Smooth muscle cell (in vitro differentiated cells): ENCODE measurements around the gene COL17A1. TPM values are rescaled to one million over a fixed set of nuclear protein-coding genes. Genes with fewer than 3 reads are reported as not detected.

Source experiments
- DNase-seq: peaks from one replicate; lab custom pipeline; 2025; ENCODE audit not compliant: unreplicated experiment; lab: John Stamatoyannopoulos, UW
- H2AFZ ChIP-seq: fragments of 200-600 bp; sonication (generic); 2 replicates; pipeline ENCODE4 v1.6.0; 2016; ENCODE audit warnings: antibody characterized with exemption, low read depth, mild to moderate bottlenecking
- H3F3A ChIP-seq: fragments of 200-600 bp; sonication (generic); 2 replicates; pipeline ENCODE4 v1.6.0; 2017; ENCODE audit warnings: antibody characterized with exemption, low read depth
- H3K27ac ChIP-seq: fragments of 200-600 bp; sonication (generic); 2 replicates; pipeline ENCODE4 v1.5.1; 2016; ENCODE audit warnings: low read depth, mild to moderate bottlenecking
- H3K27me3 ChIP-seq: fragments of 200-600 bp; sonication (generic); 2 replicates; pipeline ENCODE4 v1.6.1; 2016; ENCODE audit warnings: low read depth, mild to moderate bottlenecking
- H3K36me3 ChIP-seq: fragments of 200-600 bp; sonication (generic); 2 replicates; pipeline ENCODE4 v1.5.1; 2016; ENCODE audit warnings: low read depth
- H3K4me1 ChIP-seq: fragments of 200-600 bp; sonication (generic); 2 replicates; pipeline ENCODE4 v1.5.1; 2016; ENCODE audit warnings: low read depth
- H3K4me2 ChIP-seq: fragments of 200-600 bp; sonication (generic); 2 replicates; pipeline ENCODE4 v1.6.0; 2016; ENCODE audit warnings: mild to moderate bottlenecking
- H3K4me3 ChIP-seq: fragments of 200-600 bp; sonication (generic); 2 replicates; pipeline ENCODE4 v1.5.1; 2016; ENCODE audit warnings: mild to moderate bottlenecking
- H3K79me2 ChIP-seq: fragments of 200-600 bp; sonication (generic); 2 replicates; pipeline ENCODE4 v1.6.0; 2016; ENCODE audit warnings: low read depth, mild to moderate bottlenecking
- H3K9ac ChIP-seq: fragments of 200-600 bp; sonication (generic); 2 replicates; pipeline ENCODE4 v1.6.0; 2016; ENCODE audit warnings: low read depth
- H3K9me3 ChIP-seq: fragments of 200-600 bp; sonication (generic); replicated peaks from 2 replicates; pipeline ENCODE4 v1.5.1; 2016; ENCODE audit warnings: low read depth
- H4K20me1 ChIP-seq: fragments of 200-600 bp; sonication (generic); 2 replicates; pipeline ENCODE4 v1.6.0; 2016; ENCODE audit warnings: low read depth
- WGBS: methylation state at CpG from one replicate; pipeline ENCODE4 v1.1.7; 2016; ENCODE audit warnings: low lambda C conversion rate; 5-methylcytosine and 5-hydroxymethylcytosine counted together
- polyA plus RNA-seq: library from polyadenylated mRNA; unstranded; fragments of >200 nt; fragmentation: Nextera tagmentation; extraction: Ambion mirVana; gene quantifications from 2 replicates; pipeline ENCODE4 v1.2.1, GENCODE V29; 2016
- total RNA-seq: library from RNA; depleted of rRNA; stranded (reverse); fragments of >200 nt; gene quantifications from 2 replicates; pipeline ENCODE4 v1.2.3, GENCODE V29; 2014
- TF ChIP-seq, protein P1 (sequence below): fragments of 200-600 bp; sonication (generic); IDR thresholded peaks from 2 replicates; pipeline ENCODE4 v1.5.1; 2017; ENCODE audit warnings: borderline replicate concordance, mild to moderate bottlenecking, antibody characterized with exemption; ENCODE audit not compliant: insufficient read depth, poor library complexity, severe bottlenecking

COL17A1 gene
- total and polyA plus RNA-seq, 2 experiments from 2014 or later = 31.5 to 150 TPM

DNA sequence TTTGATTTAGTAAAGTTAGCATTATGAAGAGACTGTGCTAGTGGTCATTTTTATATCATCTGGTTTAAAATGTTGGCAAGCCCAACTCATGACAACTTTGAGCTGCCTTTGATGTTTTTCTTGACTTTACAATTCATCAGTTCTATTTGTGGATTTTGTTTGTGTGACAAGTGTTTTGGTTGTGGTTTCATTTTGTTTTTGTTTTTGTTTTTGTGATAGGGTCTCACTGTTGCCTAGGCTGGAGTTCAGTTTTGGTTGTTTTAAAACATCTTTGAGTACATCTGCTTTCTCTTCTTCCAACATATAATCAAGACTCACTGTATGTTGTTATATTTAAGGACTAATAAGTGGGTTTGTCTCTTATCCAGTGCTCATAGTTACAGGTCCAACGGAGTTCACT is 18.7 kb upstream of the COL17A1 start:
- Histone ChIP-seq H3F3A (peaks cover 8% of the 10 kb centered on the region), H3K4me2 (no peak overlapping the region), H3K36me3 (peaks cover 6% of the 10 kb centered on the region), H3K9me3 (no peaks in the 10 kb centered on the region), H4K20me1 (no peaks in the 10 kb centered on the region), H2AFZ (no peak overlapping the region), H3K9ac (no peak overlapping the region), H3K4me1 (no peaks in the 10 kb centered on the region), H3K27ac (no peak overlapping the region), H3K27me3 (peaks cover 4% of the 10 kb centered on the region), H3K4me3 (no peak overlapping the region), H3K79me2 (no peaks in the 10 kb centered on the region)
- WGBS = 0% methylated on average over 1 of the region's 1 CpG
- TF ChIP-seq, protein P1, sequence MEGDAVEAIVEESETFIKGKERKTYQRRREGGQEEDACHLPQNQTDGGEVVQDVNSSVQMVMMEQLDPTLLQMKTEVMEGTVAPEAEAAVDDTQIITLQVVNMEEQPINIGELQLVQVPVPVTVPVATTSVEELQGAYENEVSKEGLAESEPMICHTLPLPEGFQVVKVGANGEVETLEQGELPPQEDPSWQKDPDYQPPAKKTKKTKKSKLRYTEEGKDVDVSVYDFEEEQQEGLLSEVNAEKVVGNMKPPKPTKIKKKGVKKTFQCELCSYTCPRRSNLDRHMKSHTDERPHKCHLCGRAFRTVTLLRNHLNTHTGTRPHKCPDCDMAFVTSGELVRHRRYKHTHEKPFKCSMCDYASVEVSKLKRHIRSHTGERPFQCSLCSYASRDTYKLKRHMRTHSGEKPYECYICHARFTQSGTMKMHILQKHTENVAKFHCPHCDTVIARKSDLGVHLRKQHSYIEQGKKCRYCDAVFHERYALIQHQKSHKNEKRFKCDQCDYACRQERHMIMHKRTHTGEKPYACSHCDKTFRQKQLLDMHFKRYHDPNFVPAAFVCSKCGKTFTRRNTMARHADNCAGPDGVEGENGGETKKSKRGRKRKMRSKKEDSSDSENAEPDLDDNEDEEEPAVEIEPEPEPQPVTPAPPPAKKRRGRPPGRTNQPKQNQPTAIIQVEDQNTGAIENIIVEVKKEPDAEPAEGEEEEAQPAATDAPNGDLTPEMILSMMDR = no peak
- no peak for DNase-seq

DNA sequence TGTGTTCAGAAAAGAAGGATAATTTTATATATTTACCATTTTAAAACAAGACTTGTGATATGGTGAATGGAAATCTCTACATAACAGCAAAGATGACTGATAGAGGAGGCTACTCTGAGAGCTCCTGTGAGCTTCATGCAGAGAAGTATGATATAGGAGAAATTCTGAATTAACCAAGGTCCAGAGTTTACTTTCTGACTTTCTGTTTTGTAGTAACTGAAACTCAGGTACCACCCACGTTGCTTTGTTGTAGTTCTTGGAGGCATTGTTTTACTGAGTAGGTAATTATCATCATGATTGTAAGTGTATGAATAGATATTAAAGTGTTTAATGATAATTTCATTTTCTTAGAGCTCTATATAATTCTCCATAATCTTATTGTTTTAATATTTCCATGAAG is 18.3 kb upstream of the COL17A1 start:
- H3K4me1 ChIP-seq = no peaks in the 10 kb centered on the region
- H3K9ac ChIP-seq = no peak overlapping the region
- H3K27ac ChIP-seq = no peak overlapping the region
- TF ChIP-seq, protein P1 = no peak
- no peak for DNase-seq
- no peak overlapping the region for H2AFZ ChIP-seq
- 68% methylated on average over 1 of the region's 1 CpG for WGBS
- H3K9me3 ChIP-seq = no peaks in the 10 kb centered on the region
- peaks cover 4% of the 10 kb centered on the region for H3K36me3 ChIP-seq
- no peaks in the 10 kb centered on the region for H3K79me2 ChIP-seq
- no peaks in the 10 kb centered on the region for H4K20me1 ChIP-seq
- H3K4me2 ChIP-seq = no peak overlapping the region
- no peak overlapping the region for H3K4me3 ChIP-seq
- peaks cover 4% of the 10 kb centered on the region for H3K27me3 ChIP-seq
- peaks cover 4% of the 10 kb centered on the region for H3F3A ChIP-seq

DNA sequence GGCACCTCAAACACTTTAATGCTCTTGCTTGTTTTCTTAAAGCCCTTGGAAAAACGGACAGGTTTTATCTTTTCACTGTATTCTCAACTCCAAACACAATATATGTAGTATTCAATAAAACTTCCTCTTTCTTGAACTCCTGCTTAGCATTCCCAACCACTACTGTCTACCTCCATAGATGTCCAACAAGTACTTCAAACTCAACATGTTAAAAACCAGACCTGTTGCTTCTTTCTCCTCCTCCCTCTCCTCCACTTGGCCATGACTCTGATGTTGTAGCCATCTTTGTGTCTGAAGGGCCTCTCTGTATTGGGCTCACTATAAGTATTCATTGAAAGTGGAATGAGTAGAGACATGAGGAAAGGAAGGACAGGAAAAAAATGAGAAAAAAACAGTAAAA is 16.2 kb upstream of the COL17A1 start:
- TF ChIP-seq, protein P1 = no peak
- Histone ChIP-seq H3F3A (no peaks in the 10 kb centered on the region), H3K4me3 (no peak overlapping the region), H3K27me3 (peaks cover 4% of the 10 kb centered on the region), H3K9me3 (no peaks in the 10 kb centered on the region), H2AFZ (no peak overlapping the region), H3K27ac (no peak overlapping the region), H3K9ac (no peak overlapping the region), H3K4me2 (no peak overlapping the region), H4K20me1 (no peaks in the 10 kb centered on the region), H3K4me1 (no peaks in the 10 kb centered on the region), H3K79me2 (no peaks in the 10 kb centered on the region), H3K36me3 (no peaks in the 10 kb centered on the region)
- no peak for DNase-seq
- WGBS = 79% methylated on average over 1 of the region's 1 CpG

DNA sequence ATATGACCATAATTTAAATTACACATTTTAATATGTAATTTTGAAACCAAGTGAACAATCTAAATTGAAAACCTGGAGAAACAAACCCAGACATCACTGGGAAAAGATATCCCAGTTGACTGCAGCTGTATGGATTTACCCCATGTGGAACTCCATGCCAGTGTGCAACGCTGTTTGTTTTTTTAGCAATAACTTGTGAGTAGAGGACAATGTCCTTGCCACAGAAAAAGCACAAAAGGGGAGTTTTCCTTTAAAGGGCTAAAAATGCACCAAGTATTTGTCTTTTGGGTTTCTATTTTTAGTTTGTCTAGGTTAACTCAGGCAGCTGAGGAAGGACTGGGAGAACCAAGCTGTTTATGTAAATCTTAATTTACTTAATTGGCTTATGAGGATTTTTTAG is 15.1 kb upstream of the COL17A1 start:
- H3K79me2 ChIP-seq = no peaks in the 10 kb centered on the region
- no peak overlapping the region for H2AFZ ChIP-seq
- no peak for DNase-seq
- H3F3A ChIP-seq = no peaks in the 10 kb centered on the region
- 0% methylated on average over 1 of the region's 1 CpG for WGBS
- no peak overlapping the region for H3K4me2 ChIP-seq
- H3K9ac ChIP-seq = no peak overlapping the region
- no peak overlapping the region for H3K27ac ChIP-seq
- H3K27me3 ChIP-seq = peaks cover 4% of the 10 kb centered on the region
- H3K36me3 ChIP-seq = no peaks in the 10 kb centered on the region
- no peaks in the 10 kb centered on the region for H3K4me1 ChIP-seq
- H3K4me3 ChIP-seq = no peak overlapping the region
- H4K20me1 ChIP-seq = no peaks in the 10 kb centered on the region
- TF ChIP-seq, protein P1 = no peak
- no peaks in the 10 kb centered on the region for H3K9me3 ChIP-seq
